PC-9 (cell line): ENCODE data around the gene TOR3A. TPM values are rescaled to one million over a fixed set of nuclear protein-coding genes. Genes with fewer than 3 reads are reported as not detected.

ENCODE experiments used
- BruUV-seq: library from RNA; stranded (reverse); fragments of 400-500 nt; replicated peaks from 2 replicates; lab custom pipeline; 2021; lab: Mats Ljungman, UMichigan
- CTCF ChIA-PET: fragments of 300-600 bp; sonication (Branson Sonifier 250); formaldehyde crosslinking; loops from one replicate; lab custom pipeline; 2022; ENCODE audit warnings: antibody characterized with exemption; lab: Charles Lee
- POLR2A ChIA-PET: fragments of 300-600 bp; sonication (Branson Sonifier 250); formaldehyde crosslinking; loops from one replicate; lab custom pipeline; 2022; ENCODE audit warnings: antibody characterized with exemption; ENCODE audit not compliant: unreplicated experiment; lab: Charles Lee
- DNase-seq, 2 experiments: peaks; one replicate each; pipeline versions ENCODE4 v3.0.0 to v3.0.0-alpha.2; 2015 to 2022; ENCODE audit warnings: mixed read lengths in 1 of 2
- H2AFZ ChIP-seq: fragments of 200-600 bp; sonication (generic); 2 replicates; pipeline ENCODE4 v1.8.1; 2017; ENCODE audit warnings: antibody characterized with exemption
- H3F3A ChIP-seq: fragments of 200-600 bp; sonication (generic); 2 replicates; pipeline ENCODE4 v1.8.1; 2017; ENCODE audit warnings: antibody characterized with exemption, mild to moderate bottlenecking, low read depth; ENCODE audit not compliant: insufficient read depth
- H3K27ac ChIP-seq: fragments of 200-600 bp; sonication (generic); 2 replicates; pipeline ENCODE4 v1.6.1; 2016; ENCODE audit warnings: mixed run types
- H3K27me3 ChIP-seq: fragments of 200-600 bp; sonication (generic); 2 replicates; pipeline ENCODE4 v1.6.1; 2016; ENCODE audit warnings: low read depth, mixed run types; ENCODE audit not compliant: insufficient read depth
- H3K36me3 ChIP-seq: fragments of 200-600 bp; sonication (generic); 2 replicates; pipeline ENCODE4 v1.6.1; 2016; ENCODE audit warnings: low read depth, mixed run types
- H3K4me1 ChIP-seq: fragments of 200-600 bp; sonication (generic); replicated peaks from 2 replicates; pipeline ENCODE4 v1.6.1; 2016; ENCODE audit warnings: mixed run types; ENCODE audit not compliant: insufficient read depth
- H3K4me2 ChIP-seq: fragments of 200-600 bp; sonication (generic); 2 replicates; pipeline ENCODE4 v1.6.1; 2017; ENCODE audit warnings: mixed run types
- H3K4me3 ChIP-seq: fragments of 200-600 bp; sonication (generic); 2 replicates; pipeline ENCODE4 v1.6.1; 2016; ENCODE audit warnings: mixed run types
- H3K79me2 ChIP-seq: fragments of 200-600 bp; sonication (generic); 2 replicates; pipeline ENCODE4 v1.6.1; 2017; ENCODE audit warnings: low read depth, mixed run types
- H3K9me2 ChIP-seq: fragments of 200-600 bp; sonication (generic); 2 replicates; pipeline ENCODE4 v1.8.1; 2017; ENCODE audit warnings: mild to moderate bottlenecking; ENCODE audit not compliant: insufficient read depth
- H3K9me3 ChIP-seq: fragments of 200-600 bp; sonication (generic); 2 replicates; pipeline ENCODE4 v1.8.1; 2016; ENCODE audit warnings: low read depth; ENCODE audit not compliant: insufficient read depth
- H4K20me1 ChIP-seq: fragments of 200-600 bp; sonication (generic); 2 replicates; pipeline ENCODE4 v1.8.1; 2017; ENCODE audit not compliant: insufficient read depth
- EZH2 ChIP-seq: fragments of 200-600 bp; sonication (generic); IDR thresholded peaks from 2 replicates; pipeline ENCODE4 v1.8.0; 2017; ENCODE audit warnings: antibody characterized with exemption, low read depth
- intact Hi-C: fragments of 100-400 bp; cut with micrococcal nuclease; formaldehyde crosslinking; loops from one replicate; pipeline ENCODE4 v1.10.0; 2022; ENCODE audit not compliant: unreplicated experiment
- total RNA-seq: library from RNA; stranded (reverse); gene quantifications from 2 replicates; pipeline ENCODE4 v1.2.3, GENCODE V29; 2021
- TF ChIP-seq, protein P1 (sequence below): fragments of 200-600 bp; sonication (generic); conservative IDR thresholded peaks from 2 replicates; pipeline ENCODE4 v1.6.1; 2017; ENCODE audit warnings: mixed run types, antibody characterized with exemption, mild to moderate bottlenecking, moderate library complexity

Gene TOR3A
- total RNA-seq, 1 experiment from 2014 or later: 31.6 TPM

DNA sequence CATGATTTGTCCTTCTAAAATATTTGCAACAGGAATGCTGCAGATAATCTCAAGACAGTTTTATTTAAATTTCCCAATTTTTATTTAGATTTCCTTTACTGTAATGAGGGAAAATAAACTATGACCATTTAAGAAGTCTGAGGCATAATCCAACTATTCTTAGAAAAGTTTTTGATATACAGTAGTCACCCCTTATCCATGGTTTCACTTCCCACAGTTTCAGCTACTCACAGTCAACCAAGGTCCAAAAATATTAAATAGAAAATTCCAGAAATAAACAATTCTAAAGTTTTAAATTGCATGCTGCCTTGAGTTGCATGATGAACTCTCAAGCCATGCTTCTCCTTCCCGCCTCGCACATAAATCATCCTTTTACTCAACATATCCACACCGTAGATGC lies 33.3 kb downstream of the TOR3A start:
- intact Hi-C loops: no loop called here
- Histone ChIP-seq H3K9me2 (no peaks in the 10 kb centered on the region), H2AFZ (no peak overlapping the region), H3K9me3 (no peaks in the 10 kb centered on the region), H3K4me3 (no peak overlapping the region), H3K79me2 (0 out of 2 replicates have a peak, but pooled peaks cover 3% of the 10 kb centered on the region), H3F3A (peaks cover 7% of the 10 kb centered on the region; the same call in 1 of the 2 replicates), H3K4me1 (no peaks in the 10 kb centered on the region), H3K36me3 (peaks cover 54% of the 10 kb centered on the region), H3K4me2 (no peak overlapping the region), H3K27ac (no peak overlapping the region), H4K20me1 (no peaks in the 10 kb centered on the region), H3K27me3 (no peaks in the 10 kb centered on the region)
- POLR2A ChIA-PET: no interaction called here
- no peak for TF ChIP-seq EZH2
- TF ChIP-seq, protein P1, sequence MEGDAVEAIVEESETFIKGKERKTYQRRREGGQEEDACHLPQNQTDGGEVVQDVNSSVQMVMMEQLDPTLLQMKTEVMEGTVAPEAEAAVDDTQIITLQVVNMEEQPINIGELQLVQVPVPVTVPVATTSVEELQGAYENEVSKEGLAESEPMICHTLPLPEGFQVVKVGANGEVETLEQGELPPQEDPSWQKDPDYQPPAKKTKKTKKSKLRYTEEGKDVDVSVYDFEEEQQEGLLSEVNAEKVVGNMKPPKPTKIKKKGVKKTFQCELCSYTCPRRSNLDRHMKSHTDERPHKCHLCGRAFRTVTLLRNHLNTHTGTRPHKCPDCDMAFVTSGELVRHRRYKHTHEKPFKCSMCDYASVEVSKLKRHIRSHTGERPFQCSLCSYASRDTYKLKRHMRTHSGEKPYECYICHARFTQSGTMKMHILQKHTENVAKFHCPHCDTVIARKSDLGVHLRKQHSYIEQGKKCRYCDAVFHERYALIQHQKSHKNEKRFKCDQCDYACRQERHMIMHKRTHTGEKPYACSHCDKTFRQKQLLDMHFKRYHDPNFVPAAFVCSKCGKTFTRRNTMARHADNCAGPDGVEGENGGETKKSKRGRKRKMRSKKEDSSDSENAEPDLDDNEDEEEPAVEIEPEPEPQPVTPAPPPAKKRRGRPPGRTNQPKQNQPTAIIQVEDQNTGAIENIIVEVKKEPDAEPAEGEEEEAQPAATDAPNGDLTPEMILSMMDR: no peak
- BruUV-seq: no TSS peak
- no peak for DNase-seq
- CTCF ChIA-PET: interaction anchor here (0.6 kb wide), 1 partner anchor 492 kb away, joined by 4 read pairs; no protein-coding TSS in a partner anchor

DNA sequence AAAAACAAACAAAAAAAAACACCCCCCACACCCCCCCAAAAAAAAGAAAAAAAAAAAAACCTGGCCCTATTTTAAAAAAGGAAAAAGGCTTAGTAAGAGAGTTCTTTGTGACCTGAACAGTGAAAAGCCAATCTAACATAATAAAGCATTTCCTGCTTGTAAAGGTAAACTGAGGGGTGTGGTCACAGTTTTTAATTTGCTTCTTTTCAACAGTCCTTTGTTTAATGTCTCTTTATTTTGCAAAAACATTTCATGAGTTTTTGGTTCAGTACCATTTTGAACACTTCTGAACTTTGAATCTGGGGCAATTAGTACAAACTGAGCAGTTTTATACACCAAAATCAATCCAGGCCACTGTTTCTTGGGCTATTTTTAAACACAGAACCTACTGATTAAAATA lies 37.6 kb downstream of the TOR3A start:
- no peaks in the 10 kb centered on the region for H3K27me3 ChIP-seq
- no peak overlapping the region for H3K27ac ChIP-seq
- no peak overlapping the region for H3K4me2 ChIP-seq
- ChIA-PET CTCF (interaction anchor here (0.6 kb wide), 1 partner anchor 92 kb away, joined by 4 read pairs; no protein-coding TSS in a partner anchor), POLR2A (no interaction called here)
- DNase-seq: no peak
- no peaks in the 10 kb centered on the region for H3K9me2 ChIP-seq
- no peak overlapping the region for H2AFZ ChIP-seq
- H3K79me2 ChIP-seq: 0 out of 2 replicates have a peak, but pooled peaks cover 3% of the 10 kb centered on the region
- TF ChIP-seq EZH2: no peak
- TF ChIP-seq, protein P1: no peak
- no peaks in the 10 kb centered on the region for H3K4me1 ChIP-seq
- peaks cover 48% of the 10 kb centered on the region for H3K36me3 ChIP-seq
- no peaks in the 10 kb centered on the region for H4K20me1 ChIP-seq
- intact Hi-C loops: no loop called here
- peaks cover 10% of the 10 kb centered on the region for H3F3A ChIP-seq
- no TSS peak for BruUV-seq
- H3K4me3 ChIP-seq: no peak overlapping the region
- no peaks in the 10 kb centered on the region for H3K9me3 ChIP-seq

DNA sequence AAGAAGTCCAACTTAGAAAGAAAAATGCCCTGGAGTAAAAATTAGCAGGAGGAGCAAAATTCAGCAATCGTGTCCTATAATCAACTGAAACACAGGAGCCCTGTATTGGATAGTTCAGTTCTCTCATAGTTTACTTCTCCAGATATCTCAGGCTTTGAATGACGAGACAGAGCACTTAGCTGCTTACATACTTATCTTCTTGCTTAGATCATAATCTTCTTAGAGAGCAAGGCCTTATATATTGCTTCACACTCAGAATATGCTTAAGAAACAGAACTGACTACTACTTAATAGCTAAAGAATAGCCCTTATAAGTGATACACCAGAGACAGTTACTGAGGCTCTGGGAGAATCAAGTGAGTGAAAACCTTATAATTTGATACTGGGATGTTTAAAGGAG lies 38.9 kb downstream of the TOR3A start:
- intact Hi-C loops: loop anchor here (1.0 kb wide), 3 partner anchors 74 to 249 kb away; no protein-coding TSS in a partner anchor
- no peak overlapping the region for H3K4me3 ChIP-seq
- ChIA-PET POLR2A (interaction anchor here (0.6 to 0.7 kb wide), 2 partner anchors 110 to 174 kb away, joined by 3 to 4 read pairs; no protein-coding TSS in a partner anchor), CTCF (interaction anchor here (0.6 to 1.0 kb wide), 2 partner anchors 26 to 61 kb away, joined by 4 to 6 read pairs; no protein-coding TSS in a partner anchor)
- no peaks in the 10 kb centered on the region for H3K9me2 ChIP-seq
- H3K9me3 ChIP-seq: no peaks in the 10 kb centered on the region
- no peaks in the 10 kb centered on the region; the same call in 1 of the 2 replicates for H3K4me1 ChIP-seq
- peaks cover 40% of the 10 kb centered on the region for H3K36me3 ChIP-seq
- no peak overlapping the region for H2AFZ ChIP-seq
- no peak for DNase-seq
- no peak overlapping the region for H3K27ac ChIP-seq
- peaks cover 6% of the 10 kb centered on the region for H3K79me2 ChIP-seq
- peaks cover 4% of the 10 kb centered on the region; the same call in 1 of the 2 replicates for H3F3A ChIP-seq
- H3K27me3 ChIP-seq: no peaks in the 10 kb centered on the region
- no peaks in the 10 kb centered on the region for H4K20me1 ChIP-seq
- no peak for TF ChIP-seq EZH2
- TF ChIP-seq, protein P1: no peak
- BruUV-seq: no TSS peak
- no peak overlapping the region for H3K4me2 ChIP-seq
